ENCODE measurements around the gene ACBD3.
A peak's percentile ranks its signal among the peaks of the same experiment; 100 is the strongest.

ACBD3 gene

DNA sequence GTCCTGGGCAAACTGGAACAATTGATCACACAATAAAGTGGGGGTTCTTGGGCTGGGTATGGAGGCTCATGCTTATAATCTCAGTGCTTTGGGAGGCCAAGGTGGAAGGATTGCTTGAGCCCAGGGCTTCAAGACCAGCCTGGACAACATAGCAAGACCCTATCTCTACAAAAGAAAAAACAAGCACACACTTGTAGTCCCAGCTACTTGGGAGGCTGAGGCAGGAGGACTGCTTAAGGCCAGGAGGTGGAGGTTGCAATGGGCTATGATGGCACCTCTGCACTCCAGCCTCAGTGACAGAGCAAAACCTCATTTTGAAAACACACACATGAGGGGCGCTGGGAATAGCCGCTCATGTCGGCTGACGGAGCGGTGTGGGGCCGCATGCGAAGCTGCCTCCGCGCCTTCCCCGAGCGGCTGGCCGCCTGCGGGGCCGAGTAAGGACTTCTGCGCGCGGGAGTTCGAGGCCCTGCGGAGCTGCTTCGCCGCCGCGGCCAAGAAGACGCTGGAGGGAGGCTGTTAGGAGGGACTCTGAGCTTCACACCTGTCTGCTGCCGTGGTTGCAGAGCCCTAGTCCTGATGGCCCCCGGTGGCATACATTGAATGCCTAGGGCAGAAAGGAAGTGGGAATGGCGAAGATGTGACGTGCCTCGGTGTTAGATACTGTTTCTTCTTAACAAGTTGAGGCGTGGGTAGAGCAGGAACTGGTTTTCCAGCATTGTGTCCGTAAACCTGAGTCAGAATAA, 59.5 kb downstream of the ACBD3 start:
- DNase-seq (ENCODE audit: low read depth) = no peak
- H3K4me3 ChIP-seq (ENCODE audit: low read depth, low read length) = no peak overlapping the region
- TF ChIP-seq MYC (IDR thresholded peaks at IDR 0.05; ENCODE audit: low read depth, low read length) (no peak), MAX (IDR thresholded peaks at IDR 0.05; ENCODE audit: low read depth, low read length) (no peak), CTCF (IDR thresholded peaks at IDR 0.05; ENCODE audit: low read depth, low read length) (no peak), POLR2A (IDR thresholded peaks at IDR 0.05; ENCODE audit: extremely low read depth, insufficient read length) (no peak)

DNA sequence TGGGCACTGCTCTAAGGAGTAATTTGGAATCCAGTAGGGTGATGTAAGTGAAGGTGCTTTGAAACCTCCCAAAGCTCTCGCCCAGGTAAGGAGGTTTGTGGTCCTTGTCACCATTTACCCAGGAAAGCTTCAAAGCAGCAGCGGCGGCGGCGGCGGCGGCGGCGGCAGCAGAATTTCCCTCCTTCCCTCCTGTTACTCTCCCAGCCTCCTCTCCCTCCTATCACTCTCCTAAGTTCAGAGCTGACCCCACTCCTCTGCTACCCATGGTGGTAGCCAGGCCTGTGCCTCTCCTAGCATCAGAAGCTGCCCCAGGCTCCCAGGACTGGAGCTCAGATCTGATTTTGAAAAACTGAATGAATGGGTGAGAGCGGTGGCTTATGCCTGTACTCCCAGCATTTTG, 60.7 kb downstream of the ACBD3 start:
- TF ChIP-seq MAX (IDR thresholded peaks at IDR 0.05; ENCODE audit: low read depth, low read length) (no peak), MYC (IDR thresholded peaks at IDR 0.05; ENCODE audit: low read depth, low read length) (no peak), CTCF (IDR thresholded peaks at IDR 0.05; ENCODE audit: low read depth, low read length) (no peak), POLR2A (IDR thresholded peaks at IDR 0.05; ENCODE audit: extremely low read depth, insufficient read length) (no peak)
- DNase-seq (ENCODE audit: low read depth) = peak; percentile 40
- H3K4me3 ChIP-seq (ENCODE audit: low read depth, low read length) = no peak overlapping the region

GRCh38 chr1:226125097-226125630, 61.4 kb downstream of the ACBD3 start:
- peak; percentile 84 for DNase-seq (ENCODE audit: low read depth)
- TF ChIP-seq CTCF (IDR thresholded peaks at IDR 0.05; ENCODE audit: low read depth, low read length) = peak; percentile 94
- TF ChIP-seq MYC (IDR thresholded peaks at IDR 0.05; ENCODE audit: low read depth, low read length) = no peak
- H3K4me3 ChIP-seq (ENCODE audit: low read depth, low read length) = no peak overlapping the region

DNA sequence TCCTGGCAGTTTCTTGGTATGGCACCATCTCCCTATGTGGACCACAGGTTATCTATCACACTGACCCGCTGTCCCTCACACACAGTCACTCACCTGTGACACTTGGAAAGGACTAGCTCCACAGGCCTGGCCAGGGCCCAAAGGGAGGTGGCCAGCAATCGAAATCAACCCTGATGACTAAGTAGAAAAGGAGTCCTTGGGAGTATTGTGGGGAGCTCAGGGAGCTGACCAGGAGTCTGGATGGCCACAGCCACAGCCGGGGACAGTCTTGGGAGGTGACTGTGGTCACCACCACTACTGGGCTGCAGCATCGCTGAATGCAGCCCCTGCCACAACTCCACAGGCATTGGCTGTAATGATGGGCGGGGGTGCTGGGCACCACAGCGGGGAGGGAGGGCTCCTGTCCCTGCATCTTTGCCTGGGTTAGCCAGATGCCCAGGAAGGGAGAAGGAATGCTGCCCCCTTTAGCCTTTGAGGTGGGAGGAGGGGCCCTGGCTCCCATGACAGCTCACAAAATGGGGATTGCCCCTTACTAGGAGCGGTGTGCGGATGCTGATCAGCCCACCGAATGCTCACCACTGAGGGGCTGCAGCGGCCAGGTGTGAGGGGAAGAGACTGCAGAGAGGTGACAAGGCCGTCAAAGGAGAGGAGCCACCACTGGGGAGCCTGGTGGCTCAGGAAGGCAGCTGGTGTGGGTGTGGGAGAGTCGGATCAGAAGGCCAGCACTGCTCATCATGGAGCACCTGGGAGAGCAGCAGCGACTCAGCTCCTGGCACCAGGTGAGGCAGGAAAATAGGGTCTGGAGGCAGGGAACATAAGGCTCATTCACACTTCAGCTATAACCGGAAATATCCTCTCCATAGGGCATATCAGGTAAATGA, 62.7 kb downstream of the ACBD3 start:
- H3K4me3 ChIP-seq (ENCODE audit: low read depth, low read length) = no peak overlapping the region
- DNase-seq (ENCODE audit: low read depth) = no peak
- TF ChIP-seq POLR2A (IDR thresholded peaks at IDR 0.05; ENCODE audit: extremely low read depth, insufficient read length) = no peak
- no peak for TF ChIP-seq MAX (IDR thresholded peaks at IDR 0.05; ENCODE audit: low read depth, low read length)
- TF ChIP-seq CTCF (IDR thresholded peaks at IDR 0.05; ENCODE audit: low read depth, low read length) = no peak
- TF ChIP-seq MYC (IDR thresholded peaks at IDR 0.05; ENCODE audit: low read depth, low read length) = no peak

DNA sequence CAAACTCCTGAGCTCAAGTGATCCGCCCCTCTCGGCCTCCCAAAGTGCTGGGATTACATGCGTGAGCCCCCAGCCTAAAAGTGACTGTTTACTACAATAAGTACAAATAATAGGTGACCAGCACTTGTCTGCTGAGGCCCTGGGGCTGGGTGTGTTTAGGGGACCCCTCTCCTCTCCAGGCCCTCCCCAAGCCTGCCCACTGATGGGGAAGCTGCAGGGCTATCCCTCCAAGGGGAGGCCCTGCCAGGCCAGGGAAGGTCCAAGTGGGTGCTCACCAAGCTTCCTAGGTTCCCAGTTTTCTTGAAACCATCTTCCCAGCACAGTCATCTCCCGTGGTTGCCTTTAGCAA, 63.4 kb downstream of the ACBD3 start:
- DNase-seq (ENCODE audit: low read depth) = no peak
- no peak overlapping the region for H3K4me3 ChIP-seq (ENCODE audit: low read depth, low read length)
- TF ChIP-seq MAX (IDR thresholded peaks at IDR 0.05; ENCODE audit: low read depth, low read length) (no peak), CTCF (IDR thresholded peaks at IDR 0.05; ENCODE audit: low read depth, low read length) (no peak), POLR2A (IDR thresholded peaks at IDR 0.05; ENCODE audit: extremely low read depth, insufficient read length) (no peak), MYC (IDR thresholded peaks at IDR 0.05; ENCODE audit: low read depth, low read length) (no peak)

Measured in NB4 (cell line).